NCI-H774 (cell line): ENCODE results near the gene ATP1A3.

Source experiments
- DNase-seq: peaks from one replicate; lab custom pipeline; 2025; lab: John Stamatoyannopoulos, UW

ATP1A3 gene

GRCh38 chr19:41984961-41985360 lies 9.1 kb downstream of the ATP1A3 start:
- no peak for DNase-seq

- no peak for DNase-seq
Measured at GRCh38 chr19:41981724-41982123, 12.3 kb downstream of the ATP1A3 start.

GRCh38 chr19:41978470-41978869 lies 15.6 kb downstream of the ATP1A3 start:
- no peak for DNase-seq

- DNase-seq: no peak
Measured at GRCh38 chr19:41977916-41978315, 16.1 kb downstream of the ATP1A3 start.

- no peak for DNase-seq
Measured at GRCh38 chr19:41974652-41975051, 19.4 kb downstream of the ATP1A3 start.

GRCh38 chr19:41971363-41971762 lies 22.7 kb downstream of the ATP1A3 start:
- no peak for DNase-seq

GRCh38 chr19:41969772-41970458 lies 24.1 kb downstream of the ATP1A3 start:
- no peak for DNase-seq

- DNase-seq: no peak
Measured at GRCh38 chr19:41968751-41969595, 25.1 kb downstream of the ATP1A3 start.

GRCh38 chr19:41967054-41967783 lies 26.8 kb downstream of the ATP1A3 start:
- DNase-seq: no peak

- no peak for DNase-seq
Measured at GRCh38 chr19:41965106-41965505, 28.9 kb downstream of the ATP1A3 start.

GRCh38 chr19:41960973-41961372 lies 33.1 kb downstream of the ATP1A3 start:
- DNase-seq: no peak

GRCh38 chr19:41959056-41960053 lies 34.7 kb downstream of the ATP1A3 start, which contains the start of gene RABAC1:
Gene RABAC1 (minus strand): TSS chr19:41959321. CDS start chr19:41959292, 29 bp downstream.
- DNase-seq: peak; percentile 83

GRCh38 chr19:41958367-41959055 lies 35.5 kb downstream of the ATP1A3 start:
- peak; percentile 52 for DNase-seq

- peak; percentile 72 for DNase-seq
Measured at GRCh38 chr19:41957838-41958366, 36.1 kb downstream of the ATP1A3 start.

GRCh38 chr19:41957161-41957837 lies 36.7 kb downstream of the ATP1A3 start:
- DNase-seq: no peak

- no peak for DNase-seq
Measured at GRCh38 chr19:41956621-41957020, 37.4 kb downstream of the ATP1A3 start.

GRCh38 chr19:41955521-41955920 lies 38.5 kb downstream of the ATP1A3 start:
- DNase-seq: no peak

GRCh38 chr19:41951686-41952172 lies 42.3 kb downstream of the ATP1A3 start:
- DNase-seq: peak; percentile 48

GRCh38 chr19:41947091-41947490 lies 46.9 kb downstream of the ATP1A3 start:
- no peak for DNase-seq
